GM21360 (cell line): Measurements from ENCODE around the gene MMP24OS.
"Not testable (repeated sequence)": the region's sequence is repeated elsewhere in the genome, so short reads cannot be mapped to it uniquely, and the experiment has no call there.

Experiments
- ATAC-seq: cut with Tn5 transposase; IDR thresholded peaks from one replicate; pipeline ENCODE4 v1.9.1; 2021; ENCODE audit warnings: mild to moderate bottlenecking, moderate library complexity; ENCODE audit not compliant: unreplicated experiment

Gene MMP24OS

GRCh38 chr20:35276408-35276807, 1.5 kb downstream of the MMP24OS start:
- no peak for ATAC-seq

GRCh38 chr20:35275741-35276251, 2.1 kb downstream of the MMP24OS start:
- ATAC-seq, result no peak

DNA sequence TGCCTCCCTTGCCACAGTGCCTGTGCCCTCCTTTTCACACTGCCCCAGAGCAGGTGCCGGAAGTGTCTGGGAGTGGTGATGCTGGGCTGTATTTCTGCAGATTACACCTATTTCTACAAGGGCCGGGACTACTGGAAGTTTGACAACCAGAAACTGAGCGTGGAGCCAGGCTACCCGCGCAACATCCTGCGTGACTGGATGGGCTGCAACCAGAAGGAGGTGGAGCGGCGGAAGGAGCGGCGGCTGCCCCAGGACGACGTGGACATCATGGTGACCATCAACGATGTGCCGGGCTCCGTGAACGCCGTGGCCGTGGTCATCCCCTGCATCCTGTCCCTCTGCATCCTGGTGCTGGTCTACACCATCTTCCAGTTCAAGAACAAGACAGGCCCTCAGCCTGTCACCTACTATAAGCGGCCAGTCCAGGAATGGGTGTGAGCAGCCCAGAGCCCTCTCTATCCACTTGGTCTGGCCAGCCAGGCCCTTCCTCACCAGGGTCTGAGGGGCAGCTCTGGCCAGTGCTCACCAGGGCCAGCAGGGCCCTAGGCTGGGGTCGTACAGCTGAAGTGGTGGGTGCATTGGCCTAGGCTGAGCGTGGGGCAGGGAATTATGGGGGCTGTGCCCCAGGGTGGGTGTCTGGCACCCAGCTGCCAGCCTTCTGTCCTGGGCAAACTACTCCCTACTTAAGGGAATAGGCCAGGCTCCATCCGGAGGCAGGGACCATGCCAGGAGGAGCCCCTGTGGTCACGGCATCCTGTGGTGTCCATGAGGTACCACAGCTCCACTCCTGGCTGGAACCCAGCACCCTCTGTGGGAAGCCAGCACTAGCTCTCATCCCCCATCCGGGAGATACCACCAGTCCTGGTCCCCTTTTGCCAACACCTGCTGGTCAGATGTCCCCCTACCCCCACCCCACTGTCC, 3.5 kb downstream of the MMP24OS start:
- no peak for ATAC-seq

- ATAC-seq, result no peak
These were observed 4.3 kb downstream of the MMP24OS start for GRCh38 chr20:35273449-35274171.

GRCh38 chr20:35271904-35272303, 6.0 kb downstream of the MMP24OS start:
- ATAC-seq, result no peak

- ATAC-seq, result no peak
These were observed 6.6 kb downstream of the MMP24OS start for GRCh38 chr20:35271073-35271882.

DNA sequence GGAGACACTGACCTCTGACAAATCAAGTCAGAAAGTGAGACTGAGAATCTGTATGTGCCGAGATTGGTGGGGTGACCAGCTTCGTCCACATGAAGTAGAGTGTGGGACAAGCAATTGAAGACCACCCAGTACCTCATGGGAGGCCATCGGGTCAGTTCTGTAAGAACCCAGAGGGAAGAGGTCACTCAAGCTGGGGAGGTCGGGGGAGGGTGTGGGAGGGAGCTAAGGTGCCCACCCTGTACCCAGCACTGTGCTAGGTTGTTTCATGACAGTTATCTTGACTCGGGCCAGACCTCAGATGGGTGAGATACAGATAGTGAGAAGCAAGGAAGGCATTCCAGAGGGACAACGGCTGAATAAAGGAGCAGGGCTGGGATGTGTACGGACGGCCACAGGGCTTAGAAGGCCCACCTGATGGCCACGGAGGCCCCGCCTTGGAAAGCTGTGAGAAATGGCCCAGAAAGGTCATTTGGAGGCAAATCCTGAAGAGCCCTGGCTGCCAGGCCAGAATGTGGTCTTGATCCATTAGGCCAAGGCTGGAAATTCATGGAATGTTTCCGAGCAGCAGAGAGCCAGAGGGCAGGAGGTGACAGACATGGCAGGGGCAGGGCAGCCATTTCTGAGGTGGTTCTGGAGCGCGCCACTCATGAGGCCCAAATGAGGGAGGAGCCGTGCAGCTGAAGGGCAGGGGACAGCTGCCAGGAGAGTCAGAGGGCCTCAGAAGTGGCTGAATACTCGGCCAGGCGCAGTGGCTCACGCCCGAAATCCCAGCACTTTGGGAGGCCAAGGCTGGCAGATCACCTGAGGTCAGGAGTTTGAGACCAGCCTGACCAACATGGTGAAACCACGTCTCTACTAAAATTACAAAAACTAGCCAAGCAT, 7.7 kb downstream of the MMP24OS start:
- no peak for ATAC-seq

DNA sequence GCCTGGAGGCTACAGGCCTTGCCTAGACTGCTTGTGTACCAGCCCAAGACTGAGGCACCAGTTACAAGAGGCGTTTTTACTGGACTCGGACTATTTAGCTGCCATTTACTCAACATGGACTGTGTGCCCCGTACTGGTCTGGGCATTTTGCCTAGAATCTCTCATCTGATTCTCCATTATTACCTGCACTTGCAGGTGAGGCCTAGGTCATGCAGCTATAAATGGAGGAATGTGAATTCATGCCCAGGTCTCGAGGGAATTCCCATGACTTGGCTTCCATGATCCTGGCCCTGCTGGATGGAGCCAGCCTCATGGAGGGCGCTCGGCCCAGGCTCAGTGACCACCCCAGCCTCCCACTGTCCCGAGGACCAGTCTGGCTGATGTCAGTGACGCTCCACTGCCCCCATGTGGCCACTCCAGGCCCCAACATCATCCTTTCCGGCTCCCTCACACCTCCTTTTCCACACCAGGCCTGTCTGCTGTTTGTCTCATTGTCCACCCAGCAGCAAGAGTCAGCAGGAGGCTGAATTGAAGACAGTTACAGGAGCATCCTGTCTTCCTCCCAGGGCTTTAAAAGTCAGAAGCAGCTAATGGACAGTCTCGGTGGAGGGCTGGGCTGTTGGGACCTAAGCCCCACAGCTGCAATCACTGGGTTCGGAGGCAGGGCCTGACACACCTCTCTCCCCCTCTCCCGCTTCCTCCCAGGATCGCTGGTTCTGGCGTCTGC, 8.7 kb downstream of the MMP24OS start:
- ATAC-seq, result no peak

GRCh38 chr20:35267092-35267491, 10.8 kb downstream of the MMP24OS start:
- ATAC-seq, result no peak

DNA sequence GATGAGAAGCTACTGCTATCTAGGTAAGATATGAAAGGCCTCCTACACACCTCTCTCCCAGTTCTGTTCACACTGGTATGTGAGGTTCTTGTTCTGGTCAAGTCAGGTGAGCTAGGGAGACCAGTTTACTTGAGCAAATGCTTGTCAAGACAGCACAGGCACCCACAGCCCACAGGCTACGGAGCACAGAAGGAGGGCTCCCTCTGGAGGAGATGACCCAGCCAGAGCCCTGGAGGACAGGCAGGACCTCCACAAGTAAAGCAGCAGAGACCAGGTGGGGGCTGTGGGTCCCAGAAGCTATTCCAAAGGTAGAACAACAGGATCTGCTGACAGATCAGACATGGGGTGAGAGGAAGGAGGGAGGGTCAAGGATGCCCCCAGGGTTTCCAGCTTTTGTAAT, 13.2 kb downstream of the MMP24OS start:
- ATAC-seq, result no peak

DNA sequence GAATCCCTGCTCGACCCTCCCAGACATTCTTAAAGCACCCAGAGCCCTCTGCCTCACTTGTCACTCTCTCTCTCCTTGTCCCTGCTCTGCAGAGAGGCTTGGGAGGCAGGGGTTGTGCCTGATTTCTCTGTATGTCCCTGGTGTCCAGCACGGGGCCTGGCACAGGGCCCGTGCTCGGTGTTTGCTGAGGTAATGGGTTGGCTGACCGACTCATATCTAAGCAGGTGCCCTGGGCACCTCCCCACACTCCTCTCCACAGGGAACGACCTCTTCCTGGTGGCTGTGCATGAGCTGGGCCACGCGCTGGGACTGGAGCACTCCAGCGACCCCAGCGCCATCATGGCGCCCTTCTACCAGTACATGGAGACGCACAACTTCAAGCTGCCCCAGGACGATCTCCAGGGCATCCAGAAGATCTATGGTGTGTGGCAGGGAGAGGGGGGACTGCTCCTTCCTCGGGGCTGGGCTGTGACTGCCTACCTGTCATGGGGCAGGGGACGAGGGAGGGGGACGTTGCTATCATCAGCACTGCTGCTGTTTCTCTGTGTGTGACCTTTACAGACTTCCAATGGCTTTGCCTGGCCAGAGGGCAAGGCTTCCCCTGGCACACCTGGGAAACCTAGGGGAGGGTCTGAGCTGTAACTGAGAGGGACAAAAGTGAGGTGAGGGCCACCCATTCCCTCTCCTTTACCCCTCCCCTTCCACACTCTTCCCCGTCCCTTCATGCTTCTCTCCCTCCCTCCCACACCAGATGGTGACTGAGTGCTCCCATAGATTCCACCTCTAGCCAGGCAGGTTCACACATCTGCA, 14.2 kb downstream of the MMP24OS start:
- no peak for ATAC-seq

GRCh38 chr20:35262731-35263531, 15.0 kb downstream of the MMP24OS start:
- ATAC-seq, result not testable (repeated sequence)

DNA sequence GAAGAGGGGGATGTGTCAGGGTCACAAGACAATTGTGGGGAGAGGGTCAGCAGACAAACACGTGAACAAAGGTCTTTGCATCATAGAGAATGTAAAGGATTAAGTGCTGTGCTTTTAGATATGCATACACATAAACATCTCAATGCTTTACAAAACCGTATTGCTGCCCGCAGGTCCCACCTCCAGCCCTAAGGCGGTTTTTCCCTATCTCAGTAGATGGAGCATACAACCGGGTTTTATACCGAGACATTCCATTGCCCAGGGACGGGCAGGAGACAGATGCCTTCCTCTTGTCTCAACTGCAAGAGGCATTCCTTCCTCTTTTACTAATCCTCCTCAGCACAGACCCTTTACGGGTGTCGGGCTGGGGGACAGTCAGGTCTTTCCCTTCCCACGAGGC, 15.6 kb downstream of the MMP24OS start:
- not testable (repeated sequence) for ATAC-seq

GRCh38 chr20:35260426-35260825, 17.5 kb downstream of the MMP24OS start:
- ATAC-seq, result no peak

DNA sequence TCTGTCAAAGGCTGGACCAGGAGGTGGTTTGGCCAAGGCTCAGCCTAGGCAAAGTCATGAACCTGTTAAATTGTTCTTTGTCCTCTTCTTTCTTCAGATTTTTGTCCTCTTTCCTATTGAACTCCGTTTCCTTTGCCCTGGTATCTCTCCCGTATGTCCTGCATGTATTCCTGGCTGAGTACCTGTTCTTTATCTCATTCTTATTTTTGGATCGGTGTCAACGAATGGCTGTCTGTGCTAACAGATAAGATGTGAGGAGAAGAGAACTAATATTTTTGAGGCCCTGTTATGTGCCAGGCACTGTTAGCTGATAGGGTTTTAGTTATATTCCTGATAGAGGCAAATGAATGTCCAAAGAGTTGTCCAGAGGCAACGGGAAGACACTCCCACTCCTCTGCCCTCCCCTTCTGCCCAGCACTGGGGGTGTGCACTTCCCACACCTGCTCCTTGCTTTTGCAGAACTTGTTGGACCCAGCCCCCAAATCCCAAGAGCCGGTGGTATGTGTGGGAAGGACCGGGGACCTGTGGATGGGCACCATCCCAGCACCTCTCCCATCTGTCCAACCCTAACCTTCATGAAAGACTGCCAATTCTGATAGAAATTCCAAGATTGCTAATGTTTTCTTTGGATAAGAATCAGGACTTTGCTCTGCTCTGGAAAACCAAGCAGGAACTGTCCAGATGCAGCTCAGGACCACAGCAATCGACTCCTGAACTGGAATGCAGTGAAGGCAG, 20.6 kb downstream of the MMP24OS start:
- no peak for ATAC-seq

DNA sequence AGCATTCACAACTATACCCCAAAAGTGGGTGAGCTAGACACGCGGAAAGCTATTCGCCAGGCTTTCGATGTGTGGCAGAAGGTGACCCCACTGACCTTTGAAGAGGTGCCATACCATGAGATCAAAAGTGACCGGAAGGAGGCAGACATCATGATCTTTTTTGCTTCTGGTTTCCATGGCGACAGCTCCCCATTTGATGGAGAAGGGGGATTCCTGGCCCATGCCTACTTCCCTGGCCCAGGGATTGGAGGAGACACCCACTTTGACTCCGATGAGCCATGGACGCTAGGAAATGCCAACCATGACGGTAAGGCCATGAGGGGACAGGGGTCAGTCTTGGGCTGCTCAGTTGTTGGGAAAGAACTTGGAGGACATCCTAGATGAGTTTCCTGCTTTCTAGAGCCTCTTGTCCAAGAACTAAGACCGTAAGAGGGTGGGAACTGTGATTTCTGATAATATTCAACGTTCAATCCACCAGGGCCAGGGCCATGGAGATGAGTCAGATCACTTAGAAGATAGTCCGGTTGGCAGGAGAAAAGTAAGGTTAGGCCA, 23.4 kb downstream of the MMP24OS start:
- no peak for ATAC-seq

DNA sequence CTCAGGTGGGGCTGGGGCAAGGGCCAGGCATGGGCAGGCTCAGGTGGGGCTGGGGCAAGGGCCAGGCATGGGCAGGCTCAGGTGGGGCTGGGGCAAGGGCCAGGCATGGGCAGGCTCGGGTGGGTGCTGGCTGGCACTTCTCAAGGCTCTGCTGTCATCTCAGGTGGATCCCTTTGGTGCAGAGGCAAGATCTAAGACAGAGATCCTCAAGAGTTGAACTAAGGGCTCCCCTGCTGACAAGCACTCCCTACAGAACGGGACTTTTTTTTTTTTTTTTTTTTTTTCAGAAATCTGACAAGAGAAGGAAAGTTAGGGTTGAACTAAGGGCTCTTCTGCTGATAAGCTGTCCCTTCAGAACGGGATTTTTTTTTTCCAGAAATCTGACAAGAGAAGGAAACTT, 24.9 kb downstream of the MMP24OS start:
- ATAC-seq, result no peak
